GM21529 (cell line): Measurements from ENCODE around the gene SPTBN1.
A peak's percentile ranks its signal among the peaks of the same experiment; 100 is the strongest.

Experiments used
- ATAC-seq: cut with Tn5 transposase; IDR thresholded peaks from one replicate; pipeline ENCODE4 v1.9.1; 2021; ENCODE audit not compliant: unreplicated experiment

SPTBN1 gene

DNA sequence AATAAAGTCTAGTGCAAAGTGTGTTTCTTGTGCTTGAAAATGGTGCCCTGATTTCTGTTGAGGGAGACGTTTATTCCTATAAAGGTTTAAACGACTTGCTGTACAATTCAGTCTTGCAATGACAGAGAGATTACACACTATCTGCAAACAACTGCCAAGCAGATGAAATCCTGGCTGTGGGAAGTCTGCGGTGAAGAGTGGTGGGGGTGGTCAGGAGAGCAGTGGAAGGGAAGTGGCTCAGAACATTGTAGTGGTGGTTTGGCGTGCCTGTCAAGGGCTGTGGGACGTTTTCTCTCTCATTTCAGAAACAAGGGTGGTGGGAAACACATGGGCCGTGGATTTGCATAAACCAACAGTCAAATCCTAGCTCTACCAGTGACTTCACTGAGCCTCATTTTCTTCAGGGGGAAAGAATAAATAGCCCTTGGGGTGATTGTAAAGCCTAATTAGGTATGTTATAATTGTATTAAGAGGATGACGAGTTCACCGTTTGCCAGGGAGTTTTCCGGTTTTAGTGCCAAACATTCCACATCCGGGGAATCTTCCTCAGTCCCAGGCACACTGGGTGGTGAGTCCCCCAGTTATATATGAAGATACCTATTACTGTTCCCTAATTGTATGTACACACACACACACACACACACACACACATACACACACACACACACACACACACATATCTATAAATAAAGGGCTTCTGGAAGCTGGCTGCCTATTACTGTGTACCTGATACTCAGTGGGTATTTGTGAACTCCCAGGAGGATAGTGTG is 115.0 kb downstream of the SPTBN1 start:
- peak; percentile 61 for ATAC-seq

DNA sequence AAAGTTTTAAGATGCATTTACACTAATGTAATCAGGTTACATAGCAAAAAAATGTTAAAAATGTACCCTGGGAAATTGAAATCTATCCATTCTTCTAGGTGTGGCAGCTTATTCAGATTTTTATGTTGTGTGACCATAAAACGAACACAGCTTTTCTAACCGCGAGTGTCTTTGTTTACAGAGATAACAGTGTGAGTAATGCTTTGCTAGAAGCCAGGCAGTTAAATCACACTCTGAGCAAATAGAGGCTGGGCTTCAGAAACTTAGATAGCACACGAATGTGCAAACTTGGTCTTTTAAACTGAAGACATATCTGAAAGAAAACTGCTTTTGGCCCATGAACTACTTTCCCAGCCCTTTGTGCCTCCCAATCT is 116.1 kb downstream of the SPTBN1 start:
- no peak for ATAC-seq

DNA sequence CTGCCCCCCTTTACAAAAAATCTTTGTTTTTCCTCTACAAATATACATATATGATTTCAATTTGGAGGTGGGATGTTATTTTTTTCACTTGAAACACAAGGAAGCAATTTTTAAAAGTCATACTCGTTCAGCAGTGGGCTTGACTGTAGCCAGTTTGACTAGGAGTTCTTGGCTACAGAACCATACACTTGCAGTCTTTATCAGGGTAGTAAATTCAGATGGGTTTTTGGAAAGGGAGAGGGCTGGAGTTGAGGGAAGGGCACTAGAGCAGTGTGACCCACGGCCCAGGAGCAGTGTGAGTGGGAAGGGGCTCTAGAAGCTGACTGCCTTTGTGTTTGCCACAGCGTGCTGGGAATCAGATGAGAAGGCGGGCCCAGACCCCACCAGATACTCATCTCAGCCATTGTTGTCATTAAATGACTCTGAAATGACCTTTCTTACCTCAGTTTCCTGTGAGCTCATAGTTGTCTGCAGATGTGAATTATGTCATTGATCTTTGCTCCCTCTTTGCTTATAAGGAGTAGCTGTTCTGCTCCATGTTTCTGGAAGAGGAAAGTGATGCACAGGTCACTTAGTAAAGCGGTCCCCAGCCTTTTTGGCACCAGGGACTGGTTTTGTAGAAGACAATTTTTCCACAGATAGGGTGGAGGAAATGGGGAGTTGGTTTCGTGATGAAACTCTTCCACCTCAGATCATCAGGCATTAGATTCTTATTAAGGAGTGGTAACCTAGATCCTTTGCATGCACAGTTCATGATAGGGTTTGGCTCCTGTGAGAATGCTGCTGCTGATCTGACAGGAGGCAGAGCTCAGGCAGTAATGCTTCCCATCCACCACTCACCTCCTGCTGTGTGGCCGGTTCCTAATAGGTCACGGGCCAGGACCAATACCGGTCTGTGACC is 116.8 kb downstream of the SPTBN1 start:
- ATAC-seq: no peak

GRCh38 chr2:54573537-54573919 is 117.4 kb downstream of the SPTBN1 start:
- no peak for ATAC-seq

DNA sequence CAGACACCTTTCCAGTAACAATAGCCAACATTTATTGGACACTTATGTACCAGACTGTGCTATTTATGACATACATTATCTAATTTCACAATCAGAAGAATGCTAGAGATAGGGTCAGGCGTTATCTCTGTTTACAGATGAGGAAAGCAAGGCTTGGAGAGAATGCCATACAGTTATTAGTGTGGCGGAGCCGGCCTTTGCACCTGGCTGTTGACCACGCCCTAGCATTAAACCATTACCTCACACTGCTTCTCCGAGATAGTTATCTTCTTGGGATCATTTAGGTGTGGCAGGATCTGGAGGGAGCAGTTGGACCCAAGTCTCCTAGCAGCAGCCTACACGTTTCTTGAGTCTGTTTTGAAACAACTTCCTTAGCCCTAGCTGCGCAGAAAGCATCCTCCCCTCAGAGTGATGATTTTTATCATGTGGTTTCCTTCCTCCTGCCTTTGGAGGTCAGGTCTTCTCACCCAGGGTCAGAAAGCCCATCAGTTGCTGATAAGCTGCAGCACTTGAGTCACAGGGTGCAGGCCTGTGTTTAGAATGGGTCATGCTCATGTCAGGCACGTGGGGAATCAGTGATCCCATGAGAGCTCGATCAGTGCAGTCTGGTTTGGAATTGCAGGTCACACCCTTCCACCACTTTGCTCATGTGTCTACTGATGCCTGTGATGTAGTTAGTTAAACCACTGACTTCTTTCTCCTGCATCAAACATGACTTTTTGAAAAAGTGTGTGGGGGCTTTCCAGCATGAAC is 118.2 kb downstream of the SPTBN1 start:
- ATAC-seq: peak; percentile 35

DNA sequence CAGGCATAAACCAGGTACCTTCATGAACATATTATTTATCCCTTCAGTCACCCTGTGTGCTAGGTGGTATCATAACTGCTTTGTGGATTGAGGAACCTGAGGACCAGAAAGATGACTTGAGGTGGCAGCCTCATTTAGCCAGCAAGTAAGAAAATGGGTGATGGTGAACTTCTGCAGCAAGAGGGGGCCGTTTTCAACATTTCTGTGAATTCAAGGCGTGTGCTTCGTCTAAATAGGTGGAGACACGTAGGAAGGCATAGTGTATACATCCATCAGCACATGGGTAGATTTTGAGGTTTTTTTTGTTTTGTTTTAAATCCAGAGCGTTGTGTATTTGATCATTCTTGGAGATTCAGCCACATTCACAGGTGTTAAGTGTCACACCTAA is 118.7 kb downstream of the SPTBN1 start:
- ATAC-seq: no peak

DNA sequence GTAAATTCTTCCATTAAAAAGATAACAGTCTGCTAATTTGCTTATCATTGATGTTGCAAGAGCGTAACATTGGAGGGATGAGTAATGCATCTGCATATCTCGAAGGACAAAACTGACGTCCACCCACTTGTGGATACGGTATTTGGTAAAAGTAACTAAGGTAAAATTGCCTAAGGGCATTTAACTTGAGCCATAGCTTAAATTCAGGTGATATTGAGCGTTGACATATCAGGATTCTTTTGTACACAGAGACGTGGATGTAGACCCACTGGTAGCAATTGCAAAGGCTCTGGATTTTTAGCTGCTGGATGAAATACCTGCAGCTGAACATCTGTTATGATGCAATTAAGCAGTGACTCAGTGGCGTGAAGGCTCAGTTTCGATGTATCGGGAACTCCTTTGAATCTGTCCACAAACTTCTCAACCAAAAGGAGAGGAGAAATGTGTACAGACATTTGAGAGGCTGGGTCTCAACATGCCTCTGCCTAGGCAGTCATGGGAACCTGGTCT is 119.3 kb downstream of the SPTBN1 start:
- ATAC-seq: no peak

GRCh38 chr2:54577035-54577434 is 120.9 kb downstream of the SPTBN1 start:
- ATAC-seq: no peak

GRCh38 chr2:54577944-54578647 is 122.0 kb downstream of the SPTBN1 start:
- no peak for ATAC-seq

GRCh38 chr2:54578648-54579045 is 122.5 kb downstream of the SPTBN1 start:
- ATAC-seq: no peak

DNA sequence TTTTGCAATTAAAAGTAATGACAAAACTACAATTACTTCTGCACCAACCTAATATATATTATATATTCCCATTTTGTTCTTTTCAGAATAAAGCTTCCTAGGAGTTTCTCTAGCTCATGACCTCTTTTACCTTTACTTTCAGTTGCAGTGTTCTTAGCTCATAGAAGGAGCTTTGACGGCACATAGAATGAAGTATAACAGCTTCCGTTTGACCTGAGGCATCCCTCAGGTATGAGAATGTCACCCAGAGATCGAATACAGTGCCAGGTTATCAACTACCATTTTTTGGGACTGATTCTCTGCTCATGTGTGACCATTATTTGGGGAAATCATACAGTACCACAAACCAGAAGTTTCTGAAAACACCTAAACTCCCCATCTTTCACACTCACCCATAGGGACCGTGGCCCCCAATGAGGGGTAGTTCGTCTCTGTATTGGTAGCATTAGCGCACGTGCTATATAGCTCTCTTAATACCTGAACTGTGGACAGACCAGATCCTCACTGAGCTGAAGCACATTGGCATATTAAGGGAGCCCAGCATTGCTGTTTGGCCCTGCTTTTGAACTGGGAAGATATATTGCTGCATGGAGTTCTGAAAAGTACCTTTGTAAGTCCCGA is 123.0 kb downstream of the SPTBN1 start:
- ATAC-seq: no peak

- ATAC-seq: peak; percentile 90
Observed at GRCh38 chr2:54579682-54580620, 123.8 kb downstream of the SPTBN1 start.

- peak; percentile 24 for ATAC-seq
Observed at GRCh38 chr2:54581326-54582039, 125.4 kb downstream of the SPTBN1 start.

GRCh38 chr2:54582987-54583386 is 126.9 kb downstream of the SPTBN1 start:
- no peak for ATAC-seq

GRCh38 chr2:54584598-54584997 is 128.5 kb downstream of the SPTBN1 start:
- ATAC-seq: no peak

DNA sequence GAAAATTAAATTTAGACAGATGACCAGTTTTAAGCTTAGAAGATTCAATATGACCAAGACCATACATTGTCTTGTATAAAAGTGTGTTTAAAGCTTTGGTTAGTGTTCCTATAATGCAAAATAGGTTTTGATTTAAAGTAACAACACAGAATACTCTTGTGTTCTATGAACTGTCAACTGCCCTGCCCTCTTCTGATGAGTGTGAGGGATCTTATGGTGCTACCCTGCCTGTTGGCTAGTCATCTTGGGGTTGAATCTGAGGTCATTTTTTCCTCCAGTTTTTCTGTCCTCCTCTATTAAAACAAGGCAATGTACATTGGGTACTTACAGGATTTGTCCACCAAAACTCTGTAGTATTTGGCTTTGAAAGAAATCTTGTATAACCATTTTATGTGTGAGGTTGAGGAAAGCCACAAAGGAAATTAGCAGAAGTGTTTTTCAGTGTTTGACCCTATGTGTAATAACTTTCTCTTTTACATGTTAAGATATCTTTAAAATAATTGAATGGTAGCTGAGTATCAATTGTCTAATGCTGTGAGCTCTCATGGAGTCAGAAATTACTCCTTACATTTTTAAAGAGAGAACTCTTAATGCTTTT is 129.1 kb downstream of the SPTBN1 start:
- no peak for ATAC-seq

GRCh38 chr2:54586062-54586461 is 129.9 kb downstream of the SPTBN1 start:
- ATAC-seq: no peak

GRCh38 chr2:54586494-54586893 is 130.4 kb downstream of the SPTBN1 start:
- ATAC-seq: no peak
